GM18858 (cell line): Measurements from ENCODE around the gene JUND.

Source experiments
- ATAC-seq: cut with Tn5 transposase; IDR thresholded peaks from one replicate; pipeline ENCODE4 v1.9.1; 2021; ENCODE audit not compliant: unreplicated experiment

JUND gene

GRCh38 chr19:18291019-18291524 is 9.7 kb upstream of the JUND start:
- no peak for ATAC-seq

- no peak for ATAC-seq
Measured at GRCh38 chr19:18290302-18291018, 9.0 kb upstream of the JUND start.

- no peak for ATAC-seq
Measured at GRCh38 chr19:18289471-18290301, 8.3 kb upstream of the JUND start.

- ATAC-seq: no peak
Measured at GRCh38 chr19:18287836-18288772, 6.7 kb upstream of the JUND start.

- ATAC-seq: no peak
Measured at GRCh38 chr19:18286973-18287635, 5.7 kb upstream of the JUND start.

GRCh38 chr19:18284712-18285360 is 3.4 kb upstream of the JUND start:
- ATAC-seq: no peak

- no peak for ATAC-seq
Measured at GRCh38 chr19:18283338-18283737, 1.9 kb upstream of the JUND start.

GRCh38 chr19:18282788-18283141 is 1.3 kb upstream of the JUND start:
- ATAC-seq: no peak

GRCh38 chr19:18282021-18282787 is 782 bp upstream of the JUND start:
- ATAC-seq: no peak

GRCh38 chr19:18280247-18281081 is 958 bp downstream of the JUND start:
- ATAC-seq: no peak

- no peak for ATAC-seq
Measured at GRCh38 chr19:18279516-18280246, 1.7 kb downstream of the JUND start.

GRCh38 chr19:18279266-18279515 is 2.2 kb downstream of the JUND start:
- no peak for ATAC-seq

- ATAC-seq: no peak
Measured at GRCh38 chr19:18278521-18279265, 2.7 kb downstream of the JUND start.

GRCh38 chr19:18274781-18275356 is 6.6 kb downstream of the JUND start:
- no peak for ATAC-seq

- no peak for ATAC-seq
Measured at GRCh38 chr19:18274219-18274780, 7.1 kb downstream of the JUND start, which contains the start of gene IQCN. IQCN (minus strand) TSS chr19:18274452; CDS start chr19:18269478, 4,974 bp downstream.

- no peak for ATAC-seq
Measured at GRCh38 chr19:18273561-18274218, 7.7 kb downstream of the JUND start.
